Measurements from ENCODE around the gene IKZF3.

DNA sequence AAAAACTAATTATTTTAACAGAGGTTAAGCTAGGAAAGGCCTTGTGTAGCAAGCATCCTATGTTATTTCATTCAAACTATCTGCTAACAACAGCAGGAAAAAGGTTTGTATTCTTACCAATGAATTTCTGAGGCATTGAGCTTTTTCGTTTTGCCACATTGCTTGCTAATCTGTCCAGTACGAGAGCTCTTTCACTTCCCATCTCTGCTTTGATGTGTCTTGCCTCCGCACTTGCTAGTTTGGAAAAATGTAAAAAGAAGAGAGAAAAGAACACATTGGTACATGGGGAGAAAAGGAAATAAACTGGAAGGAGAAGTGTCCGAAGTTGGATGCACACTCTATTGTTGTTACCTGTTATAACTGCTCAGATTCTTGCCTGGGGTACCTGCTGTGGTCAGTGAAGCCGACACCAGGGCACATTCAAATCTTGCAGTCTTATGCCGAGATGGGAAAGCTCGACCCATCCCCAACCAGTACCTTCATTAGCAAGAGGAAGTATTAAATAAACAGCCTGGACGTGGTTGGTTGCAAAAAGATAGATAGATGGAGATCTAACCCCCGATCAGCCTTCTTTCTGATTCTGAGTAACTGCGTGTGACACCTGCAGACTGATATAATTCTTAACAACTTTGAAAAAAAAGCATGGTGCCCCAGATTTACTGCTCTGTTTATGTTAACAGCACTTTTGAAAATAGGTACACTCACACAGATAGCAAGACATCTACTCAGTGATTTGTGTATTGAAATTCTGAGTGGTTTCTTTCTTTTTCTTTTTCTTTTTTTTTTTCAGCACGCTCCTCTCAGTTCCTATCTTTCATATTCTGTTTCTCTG lies 86.4 kb downstream of the IKZF3 start:
- TF ChIP-seq EP300 (IDR thresholded peaks at IDR 0.05; ENCODE audit: borderline replicate concordance in 1 of 2, control insufficient read depth in 1 of 2, low read depth in 2 of 2, low read length in 2 of 2), result peak; percentile 40 to 58; a peak in 2 of 4 replicates
- TF ChIP-seq POLR2AphosphoS5 (IDR thresholded peaks at IDR 0.05; ENCODE audit: low read length), result peak; percentile 61
- no peak for TF ChIP-seq YY1 (IDR thresholded peaks at IDR 0.05; ENCODE audit: low read depth, low read length)
- TF ChIP-seq CEBPB (IDR thresholded peaks at IDR 0.05; ENCODE audit: borderline replicate concordance in 1 of 2, low read depth in 2 of 2, low read length in 2 of 2), result 0 out of 4 replicates have a peak, but pooled peaks of 1 of the 2 experiments have one; percentile 18
- TF ChIP-seq NRF1 (conservative IDR thresholded peaks at IDR 0.05; ENCODE audit: low read depth, low read length), result no peak
- TF ChIP-seq POLR2A (IDR thresholded peaks at IDR 0.05; ENCODE audit: low read depth, low read length), result peak; percentile 43; the same call in 1 of the 2 replicates
- peak in 1 of 2 experiments; percentile 38; a peak in 3 of 4 replicates for TF ChIP-seq IKZF2 (IDR thresholded peaks at IDR 0.05)
- TF ChIP-seq KAT2A (conservative IDR thresholded peaks at IDR 0.05; ENCODE audit: control insufficient read depth, low read depth, low read length), result no peak
- TF ChIP-seq, protein P1, sequence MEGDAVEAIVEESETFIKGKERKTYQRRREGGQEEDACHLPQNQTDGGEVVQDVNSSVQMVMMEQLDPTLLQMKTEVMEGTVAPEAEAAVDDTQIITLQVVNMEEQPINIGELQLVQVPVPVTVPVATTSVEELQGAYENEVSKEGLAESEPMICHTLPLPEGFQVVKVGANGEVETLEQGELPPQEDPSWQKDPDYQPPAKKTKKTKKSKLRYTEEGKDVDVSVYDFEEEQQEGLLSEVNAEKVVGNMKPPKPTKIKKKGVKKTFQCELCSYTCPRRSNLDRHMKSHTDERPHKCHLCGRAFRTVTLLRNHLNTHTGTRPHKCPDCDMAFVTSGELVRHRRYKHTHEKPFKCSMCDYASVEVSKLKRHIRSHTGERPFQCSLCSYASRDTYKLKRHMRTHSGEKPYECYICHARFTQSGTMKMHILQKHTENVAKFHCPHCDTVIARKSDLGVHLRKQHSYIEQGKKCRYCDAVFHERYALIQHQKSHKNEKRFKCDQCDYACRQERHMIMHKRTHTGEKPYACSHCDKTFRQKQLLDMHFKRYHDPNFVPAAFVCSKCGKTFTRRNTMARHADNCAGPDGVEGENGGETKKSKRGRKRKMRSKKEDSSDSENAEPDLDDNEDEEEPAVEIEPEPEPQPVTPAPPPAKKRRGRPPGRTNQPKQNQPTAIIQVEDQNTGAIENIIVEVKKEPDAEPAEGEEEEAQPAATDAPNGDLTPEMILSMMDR (IDR thresholded peaks at IDR 0.05 in 2 of 3, conservative IDR thresholded peaks at IDR 0.05 in 1 of 3; ENCODE audit: control insufficient read depth in 2 of 3, extremely low read depth in 1 of 3, insufficient read depth in 1 of 3, low read depth in 3 of 3, low read length in 3 of 3), result no peak
- no peak for TF ChIP-seq SIN3A (IDR thresholded peaks at IDR 0.05; ENCODE audit: low read depth, low read length)
- TF ChIP-seq, protein P2, sequence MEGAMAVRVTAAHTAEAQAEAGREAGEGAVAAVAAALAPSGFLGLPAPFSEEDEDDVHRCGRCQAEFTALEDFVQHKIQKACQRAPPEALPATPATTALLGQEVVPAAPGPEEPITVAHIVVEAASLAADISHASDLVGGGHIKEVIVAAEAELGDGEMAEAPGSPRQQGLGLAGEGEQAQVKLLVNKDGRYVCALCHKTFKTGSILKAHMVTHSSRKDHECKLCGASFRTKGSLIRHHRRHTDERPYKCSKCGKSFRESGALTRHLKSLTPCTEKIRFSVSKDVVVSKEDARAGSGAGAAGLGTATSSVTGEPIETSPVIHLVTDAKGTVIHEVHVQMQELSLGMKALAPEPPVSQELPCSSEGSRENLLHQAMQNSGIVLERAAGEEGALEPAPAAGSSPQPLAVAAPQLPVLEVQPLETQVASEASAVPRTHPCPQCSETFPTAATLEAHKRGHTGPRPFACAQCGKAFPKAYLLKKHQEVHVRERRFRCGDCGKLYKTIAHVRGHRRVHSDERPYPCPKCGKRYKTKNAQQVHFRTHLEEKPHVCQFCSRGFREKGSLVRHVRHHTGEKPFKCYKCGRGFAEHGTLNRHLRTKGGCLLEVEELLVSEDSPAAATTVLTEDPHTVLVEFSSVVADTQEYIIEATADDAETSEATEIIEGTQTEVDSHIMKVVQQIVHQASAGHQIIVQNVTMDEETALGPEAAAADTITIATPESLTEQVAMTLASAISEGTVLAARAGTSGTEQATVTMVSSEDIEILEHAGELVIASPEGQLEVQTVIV (IDR thresholded peaks at IDR 0.05; ENCODE audit: borderline replicate concordance, partially characterized antibody), result no peak
- TF ChIP-seq IRF3 (IDR thresholded peaks at IDR 0.05), result no peak
- no peak for TF ChIP-seq PAX8 (IDR thresholded peaks at IDR 0.05)
- TF ChIP-seq ZNF384 (IDR thresholded peaks at IDR 0.05; ENCODE audit: borderline replicate concordance, low read depth, low read length), result peak; percentile 95
